ENCODE data around the gene PAM.

Gene PAM

GRCh38 chr5:102867992-102868662 lies 113.0 kb downstream of the PAM start:
- peak; percentile 46; the same call in 2 of the 3 replicates for ATAC-seq
- peak; percentile 83 for TF ChIP-seq ISL1 (CRISPR knock-in tag; IDR thresholded peaks at IDR 0.05)
- TF ChIP-seq CREB5 (CRISPR knock-in tag; IDR thresholded peaks at IDR 0.05; ENCODE audit: low read depth): peak; percentile 36; the same call in 1 of the 2 replicates
- TF ChIP-seq, protein P1, sequence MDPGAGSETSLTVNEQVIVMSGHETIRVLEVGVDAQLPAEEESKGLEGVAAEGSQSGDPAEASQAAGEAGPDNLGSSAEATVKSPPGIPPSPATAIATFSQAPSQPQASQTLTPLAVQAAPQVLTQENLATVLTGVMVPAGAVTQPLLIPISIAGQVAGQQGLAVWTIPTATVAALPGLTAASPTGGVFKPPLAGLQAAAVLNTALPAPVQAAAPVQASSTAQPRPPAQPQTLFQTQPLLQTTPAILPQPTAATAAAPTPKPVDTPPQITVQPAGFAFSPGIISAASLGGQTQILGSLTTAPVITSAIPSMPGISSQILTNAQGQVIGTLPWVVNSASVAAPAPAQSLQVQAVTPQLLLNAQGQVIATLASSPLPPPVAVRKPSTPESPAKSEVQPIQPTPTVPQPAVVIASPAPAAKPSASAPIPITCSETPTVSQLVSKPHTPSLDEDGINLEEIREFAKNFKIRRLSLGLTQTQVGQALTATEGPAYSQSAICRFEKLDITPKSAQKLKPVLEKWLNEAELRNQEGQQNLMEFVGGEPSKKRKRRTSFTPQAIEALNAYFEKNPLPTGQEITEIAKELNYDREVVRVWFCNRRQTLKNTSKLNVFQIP (CRISPR knock-in tag; IDR thresholded peaks at IDR 0.05; ENCODE audit: borderline replicate concordance, low read depth): no peak
- no peak for TF ChIP-seq RARB (CRISPR knock-in tag; IDR thresholded peaks at IDR 0.05)
- TF ChIP-seq CSRNP3 (CRISPR knock-in tag; IDR thresholded peaks at IDR 0.05): peak; percentile 58; the same call in 1 of the 2 replicates
- no peak for TF ChIP-seq ZNF70 (CRISPR knock-in tag; IDR thresholded peaks at IDR 0.05)
- TF ChIP-seq, protein P2, sequence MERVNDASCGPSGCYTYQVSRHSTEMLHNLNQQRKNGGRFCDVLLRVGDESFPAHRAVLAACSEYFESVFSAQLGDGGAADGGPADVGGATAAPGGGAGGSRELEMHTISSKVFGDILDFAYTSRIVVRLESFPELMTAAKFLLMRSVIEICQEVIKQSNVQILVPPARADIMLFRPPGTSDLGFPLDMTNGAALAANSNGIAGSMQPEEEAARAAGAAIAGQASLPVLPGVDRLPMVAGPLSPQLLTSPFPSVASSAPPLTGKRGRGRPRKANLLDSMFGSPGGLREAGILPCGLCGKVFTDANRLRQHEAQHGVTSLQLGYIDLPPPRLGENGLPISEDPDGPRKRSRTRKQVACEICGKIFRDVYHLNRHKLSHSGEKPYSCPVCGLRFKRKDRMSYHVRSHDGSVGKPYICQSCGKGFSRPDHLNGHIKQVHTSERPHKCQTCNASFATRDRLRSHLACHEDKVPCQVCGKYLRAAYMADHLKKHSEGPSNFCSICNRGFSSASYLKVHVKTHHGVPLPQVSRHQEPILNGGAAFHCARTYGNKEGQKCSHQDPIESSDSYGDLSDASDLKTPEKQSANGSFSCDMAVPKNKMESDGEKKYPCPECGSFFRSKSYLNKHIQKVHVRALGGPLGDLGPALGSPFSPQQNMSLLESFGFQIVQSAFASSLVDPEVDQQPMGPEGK (CRISPR knock-in tag; IDR thresholded peaks at IDR 0.05; ENCODE audit: borderline replicate concordance): no peak
- TF ChIP-seq SNAI2 (CRISPR knock-in tag; IDR thresholded peaks at IDR 0.05): no peak; the same call in 1 of the 2 replicates
- no peak for TF ChIP-seq ZNF565 (CRISPR knock-in tag; conservative IDR thresholded peaks at IDR 0.05; ENCODE audit: low read depth)
- TF ChIP-seq ZFP30 (CRISPR knock-in tag; IDR thresholded peaks at IDR 0.05): no peak
- no peak for TF ChIP-seq BACH2 (CRISPR knock-in tag; IDR thresholded peaks at IDR 0.05; ENCODE audit: borderline replicate concordance)
- TF ChIP-seq TSHZ2 (CRISPR knock-in tag; IDR thresholded peaks at IDR 0.05): no peak

DNA sequence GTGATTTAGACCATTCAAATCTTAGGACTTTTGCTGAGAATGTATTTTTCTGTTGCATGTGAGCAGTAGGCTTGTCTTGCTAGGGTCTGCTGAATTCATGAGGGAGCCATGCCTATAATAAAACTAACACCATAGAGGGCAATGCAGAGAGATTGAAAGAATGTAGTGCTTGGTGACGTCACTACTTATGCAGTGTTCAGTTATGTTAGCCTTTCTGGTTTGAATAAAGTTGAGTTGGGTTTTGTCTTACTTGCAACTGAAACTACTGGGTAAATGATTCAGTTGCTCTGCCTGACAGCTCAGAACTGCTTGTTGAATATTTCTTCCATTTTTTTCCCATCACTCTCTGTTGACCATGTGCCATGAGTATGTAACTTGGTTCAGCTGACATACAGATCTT lies 114.1 kb downstream of the PAM start:
- no peak for ATAC-seq
- no peak for TF ChIP-seq CREB5 (CRISPR knock-in tag; IDR thresholded peaks at IDR 0.05; ENCODE audit: low read depth)
- TF ChIP-seq, protein P1 (CRISPR knock-in tag; IDR thresholded peaks at IDR 0.05; ENCODE audit: borderline replicate concordance, low read depth): no peak
- TF ChIP-seq ARNTL (CRISPR knock-in tag; IDR thresholded peaks at IDR 0.05; ENCODE audit: borderline replicate concordance, low read depth): no peak
- no peak for TF ChIP-seq ESRRG (CRISPR knock-in tag; IDR thresholded peaks at IDR 0.05)
- TF ChIP-seq RARB (CRISPR knock-in tag; IDR thresholded peaks at IDR 0.05): no peak
- TF ChIP-seq OSR1 (CRISPR knock-in tag; IDR thresholded peaks at IDR 0.05): no peak
- TF ChIP-seq ZC3H10 (CRISPR knock-in tag; IDR thresholded peaks at IDR 0.05): no peak
- TF ChIP-seq ISL1 (CRISPR knock-in tag; IDR thresholded peaks at IDR 0.05): no peak
- no peak for TF ChIP-seq SNAI2 (CRISPR knock-in tag; IDR thresholded peaks at IDR 0.05)
- no peak for TF ChIP-seq ZNF70 (CRISPR knock-in tag; IDR thresholded peaks at IDR 0.05)
- no peak for TF ChIP-seq TSHZ2 (CRISPR knock-in tag; IDR thresholded peaks at IDR 0.05)
- TF ChIP-seq CSDC2 (CRISPR knock-in tag; IDR thresholded peaks at IDR 0.05): no peak
- TF ChIP-seq TCF4 (CRISPR knock-in tag; IDR thresholded peaks at IDR 0.05; ENCODE audit: borderline replicate concordance): no peak
- no peak for TF ChIP-seq ZNF565 (CRISPR knock-in tag; conservative IDR thresholded peaks at IDR 0.05; ENCODE audit: low read depth)
- no peak for TF ChIP-seq PPARA (CRISPR knock-in tag; IDR thresholded peaks at IDR 0.05; ENCODE audit: borderline replicate concordance)
- no peak for TF ChIP-seq BACH2 (CRISPR knock-in tag; IDR thresholded peaks at IDR 0.05; ENCODE audit: borderline replicate concordance)
- TF ChIP-seq GLIS3 (CRISPR knock-in tag; IDR thresholded peaks at IDR 0.05): no peak
- TF ChIP-seq CSRNP3 (CRISPR knock-in tag; IDR thresholded peaks at IDR 0.05): no peak

Data from SK-N-SH treated with all-trans-retinoic acid at 6 μM for 48 hours (cell line).